NCI-H2227 (cell line): ENCODE measurements around the gene ATP10A.

ENCODE experiments used
- DNase-seq: peaks from one replicate; lab custom pipeline; 2025; ENCODE audit not compliant: unreplicated experiment; lab: John Stamatoyannopoulos, UW

ATP10A gene

GRCh38 chr15:25863111-25863967 lies at the start of gene ATP10A:
Gene ATP10A (minus strand): TSS chr15:25863327. CDS start chr15:25863096, 231 bp downstream.
- DNase-seq = no peak

GRCh38 chr15:25912035-25912434 lies 48.9 kb upstream of the ATP10A start:
- no peak for DNase-seq

GRCh38 chr15:25910832-25911231 lies 47.7 kb upstream of the ATP10A start:
- DNase-seq = no peak

GRCh38 chr15:25909806-25910205 lies 46.7 kb upstream of the ATP10A start:
- DNase-seq = no peak

- no peak for DNase-seq
Measured at GRCh38 chr15:25909325-25909724, 46.2 kb upstream of the ATP10A start.

- no peak for DNase-seq
Measured at GRCh38 chr15:25905140-25905539, 42.0 kb upstream of the ATP10A start.

GRCh38 chr15:25903024-25903581 lies 40.0 kb upstream of the ATP10A start:
- no peak for DNase-seq

GRCh38 chr15:25901811-25902605 lies 38.9 kb upstream of the ATP10A start:
- no peak for DNase-seq

GRCh38 chr15:25900901-25901300 lies 37.8 kb upstream of the ATP10A start:
- no peak for DNase-seq

- DNase-seq = no peak
Measured at GRCh38 chr15:25900431-25900830, 37.3 kb upstream of the ATP10A start.

GRCh38 chr15:25899870-25900269 lies 36.7 kb upstream of the ATP10A start:
- no peak for DNase-seq

- DNase-seq = no peak
Measured at GRCh38 chr15:25897658-25898057, 34.5 kb upstream of the ATP10A start.

GRCh38 chr15:25894371-25894902 lies 31.3 kb upstream of the ATP10A start:
- no peak for DNase-seq

- no peak for DNase-seq
Measured at GRCh38 chr15:25893596-25893995, 30.5 kb upstream of the ATP10A start.

- DNase-seq = no peak
Measured at GRCh38 chr15:25892126-25892525, 29.0 kb upstream of the ATP10A start.

GRCh38 chr15:25891081-25891480 lies 28.0 kb upstream of the ATP10A start:
- no peak for DNase-seq

- no peak for DNase-seq
Measured at GRCh38 chr15:25890529-25890928, 27.4 kb upstream of the ATP10A start.

GRCh38 chr15:25887870-25888269 lies 24.7 kb upstream of the ATP10A start:
- DNase-seq = no peak

- DNase-seq = no peak
Measured at GRCh38 chr15:25886498-25887140, 23.5 kb upstream of the ATP10A start.

- no peak for DNase-seq
Measured at GRCh38 chr15:25884370-25884769, 21.2 kb upstream of the ATP10A start.
